ENCODE results near the gene IL15RA.
"Not testable (repeated sequence)": the region's sequence is repeated elsewhere in the genome, so short reads cannot be mapped to it uniquely, and the experiment has no call there.

IL15RA gene

DNA sequence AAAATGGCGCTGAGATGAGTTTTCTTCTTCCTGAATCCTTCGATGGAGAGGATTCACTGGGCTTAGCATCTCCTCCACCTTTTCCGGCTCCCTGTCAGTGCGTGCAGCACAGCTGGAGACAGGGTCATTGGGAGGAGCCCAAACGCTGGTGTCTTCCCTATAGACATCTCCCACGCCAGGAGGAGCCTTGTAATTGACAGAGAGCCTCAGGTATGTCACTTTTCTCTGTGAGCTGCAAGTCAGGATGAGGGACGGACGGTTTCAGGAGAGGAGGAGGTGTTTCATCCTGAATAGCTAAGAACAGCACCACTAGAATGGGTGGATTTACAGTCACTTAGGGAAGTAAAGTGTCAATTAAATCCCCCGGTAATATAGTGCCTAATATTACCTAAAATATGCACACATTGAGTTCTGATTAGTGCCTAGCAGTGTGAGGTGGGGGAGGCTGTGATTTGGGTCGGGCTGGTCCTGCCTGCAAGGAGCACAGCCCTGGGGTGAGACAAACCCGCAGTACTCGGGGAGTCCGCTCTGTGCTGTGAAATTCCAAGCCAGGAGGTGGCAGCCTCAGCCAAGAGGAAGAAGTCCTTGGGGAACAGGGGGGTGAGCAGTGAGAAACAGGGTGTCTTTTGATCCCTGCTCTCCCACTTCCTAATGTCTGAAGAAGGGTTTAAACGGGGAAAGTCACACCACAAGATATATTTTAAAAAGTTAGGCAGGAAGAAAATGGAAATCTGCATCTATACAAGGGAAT, 28.2 kb downstream of the IL15RA start:
- no peak for DNase-seq (ENCODE audit: low read depth)

DNA sequence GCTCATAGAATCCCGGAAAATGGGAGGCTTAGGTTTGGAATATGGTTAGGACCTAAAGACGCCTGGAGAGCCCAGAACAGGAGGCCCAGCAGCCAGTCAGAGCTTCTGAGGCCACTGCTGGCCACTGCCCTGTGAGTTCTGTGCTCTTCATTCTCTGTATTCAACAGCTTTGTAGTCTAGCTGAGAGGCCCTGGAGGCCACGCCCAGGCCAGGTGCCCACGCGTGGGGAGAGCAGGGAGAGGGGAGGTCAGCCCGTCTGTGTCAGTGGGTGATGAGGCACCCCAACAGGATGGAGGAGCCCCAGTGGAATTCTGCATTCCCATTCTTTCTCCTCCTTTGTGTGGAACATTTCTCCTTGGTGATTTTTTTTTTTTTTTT, 29.1 kb downstream of the IL15RA start:
- DNase-seq (ENCODE audit: low read depth): no peak

DNA sequence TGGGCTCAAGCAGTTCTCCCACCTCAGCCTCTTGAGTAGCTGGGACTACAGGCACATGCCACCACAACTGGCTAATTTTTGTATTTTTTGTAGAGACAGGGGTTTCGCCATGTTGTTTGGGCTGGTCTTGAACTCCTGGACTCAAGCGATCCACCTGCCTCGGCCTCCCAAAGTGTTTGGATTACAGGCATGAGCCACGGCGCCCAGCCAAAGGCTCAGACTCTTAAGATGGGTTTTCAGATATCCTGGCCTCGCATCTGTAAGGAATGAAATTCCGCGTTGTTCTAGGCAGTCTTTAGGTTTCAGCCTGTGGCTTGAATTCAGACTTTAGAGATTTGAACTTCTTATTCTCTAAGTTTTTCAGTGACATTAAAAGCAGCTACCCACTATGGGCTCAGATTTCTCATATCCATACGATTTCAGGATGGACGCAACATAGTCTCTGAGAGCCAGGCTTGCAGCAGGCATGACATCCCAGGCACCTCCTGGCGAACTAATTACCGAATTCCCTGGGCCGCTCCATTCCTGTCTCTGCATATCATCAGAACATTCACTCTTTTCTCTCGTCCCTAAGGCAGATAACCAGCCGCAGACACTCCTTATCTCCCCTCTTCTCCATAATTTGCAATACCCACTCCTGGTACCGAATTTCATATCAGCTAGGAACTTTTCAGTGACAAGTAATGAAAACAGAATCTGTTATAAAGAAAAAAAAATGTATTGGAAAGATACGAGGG, 29.7 kb downstream of the IL15RA start:
- no peak for DNase-seq (ENCODE audit: low read depth)

DNA sequence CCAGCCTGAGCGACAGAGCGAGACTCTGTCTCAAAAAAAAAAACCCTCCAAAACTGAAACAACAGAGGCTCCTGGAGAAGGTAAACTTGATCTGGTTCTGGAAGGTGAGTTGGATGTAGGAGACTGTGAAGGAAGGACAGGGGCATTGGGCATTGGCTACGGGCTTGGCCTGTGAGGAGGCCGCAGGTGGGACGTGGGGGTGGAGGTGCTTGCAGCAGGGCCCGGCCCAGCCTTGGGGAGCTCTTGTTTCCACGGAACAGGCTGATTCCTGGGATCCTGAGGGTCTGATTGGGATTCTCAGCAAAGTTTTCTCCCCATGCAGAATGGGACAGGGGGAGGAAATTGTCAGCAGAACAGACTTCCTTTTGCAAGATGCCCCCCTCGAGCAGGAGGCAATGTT, 30.6 kb downstream of the IL15RA start:
- no peak for DNase-seq (ENCODE audit: low read depth)

GRCh38 chr10:5946419-5946775, 30.9 kb downstream of the IL15RA start:
- not testable (repeated sequence) for DNase-seq (ENCODE audit: low read depth)

- no peak for DNase-seq (ENCODE audit: low read depth)
These were observed 31.6 kb downstream of the IL15RA start for GRCh38 chr10:5945561-5946418.

DNA sequence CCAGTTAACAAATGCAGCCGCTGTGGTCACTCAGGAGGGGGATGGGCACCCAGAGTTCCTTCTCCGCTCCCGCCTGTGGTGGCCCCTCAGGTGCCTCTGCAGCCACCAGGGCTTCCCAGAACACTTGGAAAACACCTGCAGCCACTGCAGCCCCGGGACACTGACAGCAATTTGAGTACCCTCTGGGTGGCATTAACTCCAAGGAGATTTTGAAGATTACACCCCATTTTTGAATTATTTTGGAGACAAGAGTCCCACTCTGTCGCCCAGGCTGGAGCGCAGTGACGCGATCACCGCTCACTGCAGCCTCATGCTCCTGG, 32.2 kb downstream of the IL15RA start:
- DNase-seq (ENCODE audit: low read depth): no peak

DNA sequence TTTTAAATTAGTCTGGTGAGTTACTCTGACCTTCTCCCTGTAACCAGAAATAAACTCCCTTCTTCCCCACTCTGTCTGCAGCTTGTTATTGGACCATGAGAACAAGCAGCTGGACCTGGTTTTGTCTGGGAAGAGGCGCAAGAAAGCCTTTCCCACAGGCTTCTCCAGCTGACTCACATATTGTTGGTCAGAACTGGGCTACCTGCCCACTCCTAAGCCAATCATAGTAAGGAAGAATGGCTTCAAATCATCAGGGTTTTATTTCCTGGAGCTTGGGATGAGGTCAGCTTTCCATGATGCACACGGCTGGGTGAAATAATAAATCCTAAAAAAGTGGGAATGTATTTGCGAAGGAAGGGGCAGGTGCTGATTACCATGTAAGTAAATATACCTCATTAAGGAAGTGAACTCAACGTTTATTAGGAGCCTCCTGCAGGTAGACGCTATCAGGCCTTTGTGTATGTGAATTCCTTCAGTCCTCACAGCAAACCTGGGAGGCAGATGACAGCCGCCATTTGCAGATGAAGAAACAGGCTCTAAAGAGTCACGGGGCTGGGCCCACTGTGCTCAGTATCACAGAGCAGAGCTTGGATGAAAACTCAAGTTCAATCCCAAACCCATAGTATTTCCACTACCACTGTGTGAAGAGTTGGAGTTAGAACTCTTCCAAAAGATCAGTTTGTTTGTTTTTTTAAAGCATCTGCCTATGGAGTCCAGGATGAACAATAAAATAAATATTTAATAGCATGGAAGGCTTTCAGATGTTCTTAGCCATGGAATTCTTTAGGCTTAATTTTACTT, 32.8 kb downstream of the IL15RA start:
- no peak for DNase-seq (ENCODE audit: low read depth)

DNA sequence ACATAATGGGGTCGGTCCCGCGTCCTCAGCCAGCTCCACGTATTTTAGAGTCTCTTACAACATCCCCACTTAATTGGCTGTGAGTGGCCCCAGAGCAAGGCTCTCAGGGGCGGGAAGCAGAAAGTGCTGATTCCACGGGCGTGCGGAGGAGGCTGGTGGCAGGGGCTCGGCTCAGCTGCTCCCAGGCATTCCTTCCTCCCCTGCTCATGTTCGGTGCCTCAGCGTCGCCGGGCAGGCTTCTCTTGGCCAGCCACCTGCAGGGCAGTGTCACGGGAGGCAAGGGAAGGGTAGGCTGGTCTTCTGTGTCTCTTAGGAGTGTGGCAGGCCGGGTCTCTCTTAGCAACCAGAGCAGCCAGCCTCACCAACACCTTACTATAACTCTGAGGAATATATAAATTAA, 33.8 kb downstream of the IL15RA start:
- no peak for DNase-seq (ENCODE audit: low read depth)

DNA sequence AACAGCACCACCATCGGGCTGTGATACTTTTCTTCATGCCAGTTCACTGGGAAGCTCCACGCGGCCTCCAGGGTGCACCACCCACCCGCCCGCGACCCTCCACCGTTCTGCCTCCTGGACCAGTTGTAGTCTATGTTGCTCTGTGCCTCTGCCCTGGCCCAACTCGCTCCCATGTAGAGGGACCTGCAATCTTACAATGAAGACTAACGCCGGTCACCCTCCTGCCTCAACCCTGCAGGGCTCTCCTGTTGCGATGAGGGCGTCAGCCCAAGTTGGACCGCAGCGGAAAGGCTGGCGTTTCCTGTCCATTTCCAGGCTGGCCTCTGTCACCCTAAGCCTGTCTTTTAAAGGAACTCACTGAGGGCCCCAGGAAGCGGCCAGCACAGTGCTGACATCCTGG, 34.9 kb downstream of the IL15RA start:
- no peak for DNase-seq (ENCODE audit: low read depth)

DNA sequence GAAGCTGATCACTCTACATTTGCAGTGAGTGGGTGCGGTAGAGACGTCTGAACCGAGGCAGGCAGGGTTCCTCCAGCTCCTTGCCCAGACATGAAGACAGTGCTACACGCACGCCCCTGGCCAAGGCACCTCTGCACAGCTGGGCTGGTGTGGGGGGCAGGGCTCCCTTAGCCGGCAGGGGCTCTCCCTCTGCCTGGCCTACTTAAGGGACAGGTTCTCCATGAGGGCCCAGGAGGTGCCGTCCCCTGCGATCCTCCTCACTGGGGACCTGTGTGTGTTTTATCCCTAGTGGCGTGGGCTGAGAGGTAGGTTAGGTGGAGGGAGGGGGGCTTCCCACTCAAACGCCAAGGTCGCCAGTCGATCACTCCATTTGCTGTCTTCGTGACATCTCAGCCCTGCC, 35.3 kb downstream of the IL15RA start:
- DNase-seq (ENCODE audit: low read depth): no peak

GRCh38 chr10:5941579-5941978, 35.8 kb downstream of the IL15RA start:
- DNase-seq (ENCODE audit: low read depth): no peak

GRCh38 chr10:5940807-5941218, 36.5 kb downstream of the IL15RA start:
- no peak for DNase-seq (ENCODE audit: low read depth)

GRCh38 chr10:5938291-5938690, 39.1 kb downstream of the IL15RA start:
- DNase-seq (ENCODE audit: low read depth): no peak

GRCh38 chr10:5937016-5937415, 40.3 kb downstream of the IL15RA start:
- no peak for DNase-seq (ENCODE audit: low read depth)

- DNase-seq (ENCODE audit: low read depth): no peak
These were observed 41.7 kb downstream of the IL15RA start for GRCh38 chr10:5935628-5936027.

DNA sequence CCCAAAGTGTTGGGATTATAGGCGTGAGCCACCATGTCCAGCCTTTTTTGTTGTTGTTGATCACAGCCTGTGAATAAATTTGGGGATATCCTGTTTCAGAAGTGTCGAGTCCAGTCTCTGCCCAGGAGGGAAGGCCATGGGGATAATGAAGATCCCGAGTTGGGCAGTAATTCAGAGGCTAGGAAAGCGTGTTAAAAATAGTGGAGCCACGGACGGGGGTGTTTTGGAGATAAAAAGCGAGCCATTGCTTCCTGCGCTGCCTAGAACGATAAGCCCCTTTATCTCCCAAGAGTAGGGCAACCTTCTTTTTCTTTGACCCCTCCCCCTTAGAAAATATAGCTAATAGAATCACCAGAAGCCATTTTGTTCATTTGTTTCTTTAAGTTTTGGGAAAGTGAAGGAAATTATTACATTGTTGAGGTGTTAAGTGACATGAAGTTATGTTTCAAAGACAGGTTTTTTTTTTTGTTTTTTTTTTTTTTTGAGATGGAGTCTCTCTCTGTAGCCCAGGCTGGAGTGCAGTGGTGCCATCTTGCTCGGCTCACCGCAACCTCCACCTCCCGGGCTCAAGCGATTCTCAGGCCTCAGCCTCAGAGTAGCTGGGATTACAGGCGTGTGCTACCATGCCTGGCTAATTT, 43.3 kb downstream of the IL15RA start:
- DNase-seq (ENCODE audit: low read depth): no peak

- DNase-seq (ENCODE audit: low read depth): no peak
These were observed 45.0 kb downstream of the IL15RA start for GRCh38 chr10:5932345-5932744.

DNA sequence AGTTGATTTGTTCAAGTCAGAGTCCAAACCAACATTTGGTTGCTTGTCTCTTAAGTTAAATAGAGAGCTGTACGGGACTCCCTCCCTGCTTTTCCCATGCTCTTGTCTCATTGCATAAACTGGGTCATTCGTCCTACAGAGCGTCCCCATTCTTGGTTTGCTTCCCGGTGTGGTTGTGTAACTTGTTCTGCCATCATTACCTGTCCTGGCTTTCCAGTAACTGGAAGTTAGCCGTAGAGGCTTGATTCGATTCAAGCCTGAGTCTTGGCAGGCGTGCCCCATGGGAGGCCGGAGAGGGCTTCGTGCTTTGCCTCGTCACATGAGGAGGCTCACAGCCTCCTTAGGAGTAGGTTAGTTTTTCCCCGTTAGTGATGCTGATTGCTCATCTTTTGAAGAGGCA, 47.1 kb downstream of the IL15RA start:
- DNase-seq (ENCODE audit: low read depth): no peak

DNA sequence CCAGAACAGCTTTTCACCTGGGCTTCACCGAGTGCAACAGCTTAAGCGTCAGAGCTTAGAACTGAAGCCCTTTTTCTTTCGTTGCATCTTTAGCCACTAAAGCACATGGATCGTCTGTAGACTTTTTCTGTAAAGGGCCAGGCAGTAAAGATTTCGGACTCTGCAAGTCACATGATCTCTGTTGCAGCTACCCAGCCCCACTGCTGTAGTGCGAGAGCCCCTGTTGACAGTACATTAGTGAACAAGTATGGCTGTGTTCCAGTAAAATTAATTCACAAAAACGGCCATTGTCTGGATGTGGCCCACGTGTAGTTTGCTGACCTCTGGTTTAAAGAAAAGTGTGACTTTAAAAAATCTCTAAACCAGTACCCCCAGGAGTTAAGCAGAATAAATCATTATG, 47.9 kb downstream of the IL15RA start:
- no peak for DNase-seq (ENCODE audit: low read depth)

DNA sequence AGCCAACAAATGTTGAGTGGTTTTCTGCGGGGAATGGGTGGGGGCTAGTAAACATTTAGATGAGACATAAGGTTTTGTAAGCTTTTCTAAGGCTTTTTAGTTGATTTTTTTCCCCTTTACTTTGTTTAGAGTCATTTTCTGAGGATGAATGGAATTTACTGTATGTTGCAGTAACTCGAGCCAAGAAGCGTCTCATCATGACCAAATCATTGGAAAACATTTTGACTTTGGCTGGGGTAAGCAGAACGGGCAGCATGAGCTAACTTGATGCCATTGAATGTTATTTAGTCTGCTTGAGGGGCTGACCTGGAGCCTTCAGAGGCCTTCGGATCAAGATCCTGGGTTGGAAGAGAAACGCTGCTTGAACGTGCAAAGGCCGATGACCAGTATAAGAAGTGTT, 50.0 kb downstream of the IL15RA start:
- DNase-seq (ENCODE audit: low read depth): no peak

DNA sequence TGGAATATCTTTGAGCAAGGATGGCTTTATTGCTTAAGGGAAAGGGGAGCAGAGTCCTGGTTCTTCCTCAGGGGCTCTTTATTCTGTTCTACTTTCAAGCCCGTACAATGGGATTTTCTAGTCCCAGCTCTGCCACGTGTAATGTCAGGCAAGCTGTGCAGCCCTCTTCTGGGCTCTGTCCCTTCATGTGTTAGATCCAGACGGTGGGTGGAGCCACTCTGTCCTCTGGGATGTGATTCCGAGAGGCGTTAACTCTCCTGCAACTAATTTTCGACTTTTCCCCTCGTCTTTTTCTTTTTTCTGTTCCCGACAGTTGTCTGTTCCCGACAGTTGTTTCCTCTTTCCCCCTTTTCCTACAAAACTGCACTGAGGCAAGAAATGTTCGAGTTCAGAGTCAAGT, 52.5 kb downstream of the IL15RA start:
- no peak for DNase-seq (ENCODE audit: low read depth)

Measured in CMK (cell line).